GM19397 (cell line): Measurements from ENCODE around the gene SERBP1.
"Not testable (repeated sequence)": the region's sequence is repeated elsewhere in the genome, so short reads cannot be mapped to it uniquely, and the experiment has no call there.

Experiments
- ATAC-seq: cut with Tn5 transposase; IDR thresholded peaks from one replicate; pipeline ENCODE4 v1.9.1; 2021; ENCODE audit warnings: mild to moderate bottlenecking, moderate library complexity; ENCODE audit not compliant: unreplicated experiment

Gene SERBP1

DNA sequence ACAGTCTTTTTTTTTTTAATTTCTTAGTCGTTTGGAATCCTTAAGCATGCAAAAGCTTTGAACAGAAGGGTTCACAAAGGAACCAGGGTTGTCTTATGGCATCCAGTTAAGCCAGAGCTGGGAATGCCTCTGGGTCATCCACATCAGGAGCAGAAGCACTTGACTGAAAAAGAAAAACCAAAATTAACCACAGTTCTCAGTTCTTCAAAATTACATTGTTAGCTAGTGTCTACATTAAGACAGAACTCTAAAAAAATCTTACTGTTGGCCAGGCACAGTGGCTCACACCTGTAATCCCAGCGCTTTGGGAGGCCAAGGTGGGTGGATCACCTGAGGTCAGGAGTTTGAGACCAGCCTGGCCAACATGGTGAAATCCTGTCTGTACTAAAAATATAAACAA lies 17.1 kb downstream of the SERBP1 start:
- not testable (repeated sequence) for ATAC-seq

DNA sequence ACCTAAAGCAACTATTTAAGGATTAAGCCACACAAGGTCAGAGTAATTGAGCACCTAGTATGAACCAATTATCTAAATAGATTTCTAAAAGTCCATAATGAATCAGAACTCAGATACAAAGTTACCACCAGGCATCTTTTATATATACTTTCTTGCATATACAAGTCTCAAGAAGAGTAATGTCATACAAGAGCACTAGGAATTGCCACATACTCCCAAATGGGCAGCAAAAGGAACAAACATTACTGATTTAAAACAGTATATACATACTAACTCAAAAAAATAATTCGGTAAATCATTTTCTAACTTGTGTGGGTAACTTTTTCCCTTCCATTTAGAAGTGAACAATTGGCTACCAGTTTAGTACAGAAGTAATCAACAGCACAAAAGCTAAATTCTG lies 22.1 kb downstream of the SERBP1 start:
- no peak for ATAC-seq

DNA sequence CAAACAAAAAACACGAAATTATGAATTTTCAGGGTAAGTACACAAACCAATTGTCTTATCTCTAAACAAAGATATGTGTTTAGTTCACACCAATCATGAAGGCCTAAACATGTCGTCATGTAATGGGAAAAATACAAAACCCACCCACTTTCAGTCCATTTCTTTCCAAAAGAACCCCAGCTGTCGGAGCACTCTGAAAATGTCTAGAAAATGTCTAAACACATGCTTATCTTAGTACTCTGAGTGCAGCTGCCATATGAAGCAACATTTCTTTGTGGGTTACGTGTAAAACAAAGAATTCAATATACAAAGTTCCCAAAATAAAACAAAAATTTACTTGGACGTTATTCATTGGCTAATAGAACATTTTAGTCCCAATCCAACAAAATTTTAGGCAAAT lies 22.7 kb downstream of the SERBP1 start:
- no peak for ATAC-seq

DNA sequence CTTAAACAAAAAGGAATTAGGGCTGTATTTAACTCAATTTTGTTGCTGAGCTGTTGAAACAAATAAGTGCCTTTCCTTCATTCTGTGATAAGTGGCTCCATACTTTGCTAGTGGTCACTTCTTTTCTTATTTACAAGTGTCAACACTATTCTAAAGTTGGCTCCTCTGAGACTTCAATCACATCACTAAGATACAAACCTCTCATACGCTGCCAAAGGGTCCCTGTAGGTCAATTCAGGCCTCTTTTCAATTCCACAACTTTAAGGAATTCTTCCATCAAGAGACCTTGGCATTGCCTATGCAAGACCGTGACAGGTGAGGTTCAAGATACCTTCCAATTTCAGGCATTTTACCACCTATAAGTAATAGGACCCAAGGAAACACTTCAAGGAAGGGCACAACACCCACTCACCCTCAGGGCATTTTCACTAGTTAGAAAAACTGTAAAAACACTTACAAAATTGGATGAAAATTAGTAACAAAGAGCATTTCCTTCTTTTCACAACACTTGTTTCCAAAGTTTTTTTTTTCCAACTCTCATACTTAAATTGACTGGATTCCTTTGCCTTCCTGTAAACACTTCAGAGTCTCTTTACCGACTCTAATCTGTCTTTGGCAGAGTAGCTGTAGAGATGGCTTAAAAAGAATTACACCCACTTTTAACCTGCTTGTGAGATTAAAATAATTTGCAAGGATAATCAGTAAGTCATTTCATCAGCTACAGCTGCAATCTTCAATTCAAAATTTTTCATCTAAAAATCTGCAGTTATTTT lies 24.5 kb downstream of the SERBP1 start:
- no peak for ATAC-seq

DNA sequence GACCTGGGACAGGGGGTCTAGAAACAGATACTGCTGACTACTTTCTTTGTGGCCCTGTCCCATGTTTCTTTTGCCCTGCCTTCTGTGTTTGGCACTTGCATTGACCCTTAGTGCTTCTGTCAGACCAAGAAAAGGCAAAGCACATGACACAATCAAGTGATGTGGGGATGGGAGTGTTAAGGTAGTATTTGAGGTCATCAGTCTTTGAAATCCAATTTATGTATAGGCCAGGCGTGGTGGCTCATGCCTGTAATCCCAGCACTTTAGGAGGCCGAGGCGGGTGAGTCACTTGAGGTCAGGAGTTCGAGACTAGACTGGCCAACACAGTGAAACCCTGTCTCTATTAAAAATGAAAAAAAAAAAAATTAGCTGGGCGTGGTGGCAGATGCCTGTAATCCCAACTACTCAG lies 26.0 kb downstream of the SERBP1 start:
- ATAC-seq: no peak

DNA sequence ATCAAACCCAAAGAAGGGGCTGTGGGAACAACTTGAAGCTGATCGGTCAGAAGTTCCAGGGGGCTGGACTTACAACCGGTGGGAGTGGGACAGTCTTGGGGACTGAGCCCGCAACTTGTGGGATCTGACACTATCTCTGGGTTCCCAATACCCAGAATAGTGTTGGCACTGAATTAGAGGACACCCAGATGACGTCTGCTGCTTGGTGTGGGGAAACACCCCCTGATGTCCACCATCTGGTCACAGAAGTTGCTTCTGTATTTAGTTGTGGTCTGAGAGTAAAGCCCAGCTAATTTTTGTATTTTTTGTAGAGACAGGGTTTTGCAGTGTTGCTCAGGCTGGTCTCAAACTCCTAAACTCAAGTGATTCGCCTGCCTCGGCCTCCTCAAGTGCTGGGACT lies 28.8 kb downstream of the SERBP1 start:
- no peak for ATAC-seq

DNA sequence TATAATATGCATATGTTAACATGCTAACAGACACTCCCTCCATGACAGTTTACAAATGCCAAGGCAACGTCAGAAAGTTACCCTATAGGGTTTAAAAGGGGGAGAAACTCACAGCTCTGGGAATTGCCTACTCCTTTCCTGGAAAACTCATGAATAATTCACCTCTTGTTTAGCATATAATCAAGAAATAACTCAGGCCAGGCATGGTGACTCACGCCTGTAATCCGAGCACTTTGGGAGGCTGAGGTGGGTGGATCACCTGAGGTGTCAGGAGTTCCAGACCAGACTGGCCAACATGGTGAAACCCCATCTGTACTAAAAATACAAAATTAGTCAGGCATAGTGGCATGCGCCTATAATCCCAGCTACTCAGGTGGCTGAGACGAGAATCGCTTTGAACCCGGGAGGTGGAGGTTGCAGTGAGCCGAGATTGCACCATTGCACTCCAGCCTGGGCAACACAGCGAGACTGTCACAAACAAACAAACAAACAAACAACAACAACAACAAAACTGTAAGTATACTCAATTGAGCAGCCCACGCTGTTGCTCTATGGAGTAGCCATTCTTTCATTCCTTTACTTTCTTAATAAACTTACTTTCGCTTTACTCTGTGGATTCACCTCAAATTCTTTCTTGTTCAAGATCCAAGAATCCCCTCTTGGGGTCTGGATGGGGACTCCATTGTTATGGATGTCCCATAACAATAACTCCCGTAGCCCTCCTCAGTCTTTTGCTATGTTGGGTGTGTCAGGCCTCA lies 30.0 kb downstream of the SERBP1 start:
- ATAC-seq: not testable (repeated sequence)

DNA sequence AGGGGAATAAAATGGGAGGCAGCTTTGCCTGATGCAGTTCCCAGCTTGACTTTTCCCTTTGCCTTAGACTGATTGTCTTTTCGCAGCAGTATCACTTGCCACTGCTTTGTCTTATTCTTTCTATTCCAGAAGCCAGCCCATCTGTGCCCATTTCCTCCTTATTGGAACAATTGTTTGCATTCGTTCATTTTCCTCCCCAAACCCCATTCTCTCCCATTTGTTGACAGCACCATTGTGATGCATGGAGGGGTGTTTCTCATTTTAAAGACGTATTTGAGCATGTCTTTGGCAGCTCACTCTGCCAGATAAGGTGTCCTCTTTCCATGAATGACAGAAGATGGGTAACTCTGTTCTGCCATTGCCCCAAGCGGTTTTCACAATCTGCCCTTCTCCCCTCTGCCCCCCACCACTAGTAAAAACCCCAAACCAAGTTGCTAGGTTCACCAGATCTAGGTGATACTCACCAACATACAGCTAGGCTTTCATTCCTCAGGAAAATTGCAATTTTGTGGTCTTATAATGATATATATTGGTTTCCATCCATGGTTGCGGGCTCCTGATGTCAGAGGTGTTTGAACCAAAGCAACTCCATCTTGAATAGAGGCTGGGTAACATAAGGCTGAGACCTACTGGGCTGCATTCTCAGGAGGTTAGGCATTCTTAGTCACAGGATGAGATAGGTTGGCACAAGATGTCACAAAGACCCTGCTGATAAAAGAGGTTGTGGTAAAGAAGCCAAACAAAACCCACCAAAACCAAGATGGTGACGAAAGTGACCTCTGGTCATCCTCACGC lies 30.8 kb downstream of the SERBP1 start:
- ATAC-seq: no peak

DNA sequence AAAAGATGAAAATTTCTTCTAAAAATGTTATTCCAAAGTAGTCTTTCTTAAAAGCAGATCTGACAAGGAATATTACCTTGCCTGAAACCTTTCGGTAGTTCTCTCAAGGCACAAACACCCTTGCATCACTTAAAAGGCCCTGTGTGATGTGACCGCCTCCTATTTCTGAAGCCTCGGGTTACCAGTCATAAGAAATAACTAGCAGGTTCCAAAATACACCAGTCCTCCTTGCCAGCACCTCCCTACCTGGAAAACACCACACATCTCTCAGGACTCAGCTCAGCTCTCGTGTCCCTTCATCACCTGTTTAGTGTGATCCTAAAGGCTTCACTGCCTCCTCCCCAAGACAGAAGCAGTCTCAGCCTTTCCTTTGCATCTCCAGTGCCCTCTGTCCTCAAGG lies 35.7 kb downstream of the SERBP1 start:
- ATAC-seq: no peak

DNA sequence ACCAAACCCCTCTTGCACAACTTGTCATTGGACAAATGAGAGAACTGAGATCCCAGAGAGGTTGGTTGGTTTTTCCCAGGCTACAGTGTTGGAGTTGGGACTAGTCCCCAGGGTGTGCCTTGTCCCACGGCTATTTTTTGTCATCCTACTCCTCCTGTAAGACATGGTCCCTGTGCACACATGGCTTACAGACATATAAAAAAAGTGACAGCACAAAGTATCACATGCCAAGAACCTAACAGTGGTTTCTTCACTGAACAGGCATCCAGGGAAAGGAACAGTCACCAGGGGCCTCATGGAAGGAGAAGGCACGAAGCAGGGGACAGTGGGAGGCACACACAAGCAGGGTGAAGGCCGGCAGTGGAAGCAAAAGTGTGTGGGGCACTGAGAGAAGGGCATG lies 36.5 kb downstream of the SERBP1 start:
- no peak for ATAC-seq

DNA sequence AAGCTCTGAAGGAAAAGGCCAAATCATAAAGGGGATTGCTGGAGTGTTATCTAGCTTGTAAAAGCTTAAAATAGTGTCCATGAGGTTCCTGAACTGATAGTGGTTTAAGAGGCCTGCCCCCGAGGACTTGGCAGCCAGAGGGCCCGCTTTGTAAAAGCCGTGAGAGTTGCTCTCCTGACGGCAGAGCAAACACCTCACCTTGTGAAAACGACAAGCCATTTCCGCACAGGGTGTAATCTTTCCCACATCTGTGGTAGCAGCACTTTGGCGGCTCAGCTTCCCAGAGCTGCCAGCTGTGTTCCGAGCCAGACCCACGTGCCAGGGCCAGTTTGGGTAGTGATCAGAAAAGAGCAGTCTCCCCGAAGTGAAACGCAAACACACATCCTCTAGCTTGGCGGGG lies 37.0 kb downstream of the SERBP1 start:
- no peak for ATAC-seq

DNA sequence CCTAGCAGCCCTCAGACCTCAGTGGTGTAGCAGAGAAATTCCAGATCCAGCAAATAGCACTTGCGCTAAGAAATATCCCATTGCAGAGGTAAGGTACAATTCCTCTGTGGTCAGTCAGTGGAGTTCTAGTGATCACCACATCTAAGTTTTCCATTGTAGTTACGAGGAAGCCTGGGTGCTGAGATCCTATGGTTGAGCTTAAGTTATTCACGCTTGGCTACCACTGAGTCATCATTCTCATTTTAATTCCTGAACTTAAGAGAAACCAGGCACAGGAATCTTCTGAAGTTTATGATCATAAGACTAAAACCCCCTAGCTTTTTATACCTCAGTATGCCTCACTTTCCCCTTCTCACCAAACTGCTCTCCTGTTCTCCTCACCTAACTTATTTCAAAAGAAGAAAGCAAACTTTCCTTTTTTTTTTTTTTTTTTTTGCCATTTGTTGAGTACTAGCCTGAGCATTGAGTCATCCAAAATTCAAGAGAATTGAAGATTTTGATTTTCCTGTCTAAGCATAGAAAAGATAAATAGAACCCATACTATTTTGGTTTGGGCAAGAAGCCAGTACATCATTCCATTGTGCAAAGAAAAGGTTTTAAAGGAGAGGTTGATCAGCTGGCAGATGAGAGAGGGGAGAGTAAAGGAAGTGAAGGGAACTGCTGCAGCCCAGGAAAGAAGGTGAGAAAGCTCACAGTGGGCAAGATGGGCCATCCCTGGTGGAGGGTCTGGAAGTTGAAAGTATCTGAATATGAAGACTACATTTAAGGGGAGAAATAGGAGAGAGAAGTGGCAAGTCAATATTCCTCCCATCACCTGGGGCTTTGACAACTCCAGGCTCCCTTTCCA lies 39.9 kb downstream of the SERBP1 start:
- no peak for ATAC-seq

DNA sequence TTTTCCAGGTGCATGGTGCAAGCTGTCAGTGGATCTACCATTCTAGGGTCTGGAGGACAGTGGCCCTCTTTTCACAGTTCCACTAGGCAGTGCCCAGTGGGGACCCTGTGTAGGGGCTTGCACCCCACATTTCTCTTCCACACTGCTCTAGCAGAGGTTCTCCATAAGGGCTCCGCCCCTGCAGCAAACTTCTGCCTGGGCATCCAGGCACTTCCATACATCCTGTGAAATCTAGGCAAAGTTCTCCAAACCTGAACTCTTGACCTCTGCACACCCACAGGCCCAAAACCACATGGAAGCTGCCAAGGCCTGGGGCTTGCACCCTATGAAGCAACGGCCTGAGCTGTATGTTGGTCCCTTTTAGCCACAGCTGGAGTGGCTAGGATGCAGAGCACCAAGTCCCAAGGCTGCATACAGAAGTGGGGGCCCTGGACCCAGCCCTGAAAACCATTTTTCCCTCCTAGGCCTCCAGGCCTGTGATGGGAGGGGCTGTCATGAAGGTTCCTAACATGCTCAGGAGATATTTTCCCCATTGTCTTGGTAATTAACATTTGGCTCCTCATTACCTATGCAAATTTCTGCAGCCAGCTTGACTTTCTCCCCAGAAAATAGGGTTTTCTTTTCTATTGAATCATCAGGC lies 46.1 kb downstream of the SERBP1 start:
- no peak for ATAC-seq

DNA sequence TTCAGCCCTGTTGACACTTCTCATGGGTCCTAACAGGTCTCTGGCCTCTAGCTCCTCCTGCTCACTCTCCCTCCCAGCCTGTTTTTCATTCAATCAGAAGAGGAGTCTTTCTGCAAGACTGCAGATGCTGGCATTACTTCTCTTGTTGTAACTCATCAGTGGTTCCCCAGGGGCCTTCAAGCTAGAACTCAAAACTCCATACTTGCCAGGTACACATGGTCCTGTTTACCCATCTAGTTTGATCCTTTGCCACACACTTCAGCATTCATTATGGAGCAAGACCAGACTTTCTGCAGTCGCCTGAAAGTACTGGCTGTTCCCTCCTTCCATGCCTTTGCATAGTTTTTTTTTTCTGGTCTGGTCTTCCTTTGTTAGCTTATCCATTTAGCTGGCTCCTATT lies 47.9 kb downstream of the SERBP1 start:
- no peak for ATAC-seq

DNA sequence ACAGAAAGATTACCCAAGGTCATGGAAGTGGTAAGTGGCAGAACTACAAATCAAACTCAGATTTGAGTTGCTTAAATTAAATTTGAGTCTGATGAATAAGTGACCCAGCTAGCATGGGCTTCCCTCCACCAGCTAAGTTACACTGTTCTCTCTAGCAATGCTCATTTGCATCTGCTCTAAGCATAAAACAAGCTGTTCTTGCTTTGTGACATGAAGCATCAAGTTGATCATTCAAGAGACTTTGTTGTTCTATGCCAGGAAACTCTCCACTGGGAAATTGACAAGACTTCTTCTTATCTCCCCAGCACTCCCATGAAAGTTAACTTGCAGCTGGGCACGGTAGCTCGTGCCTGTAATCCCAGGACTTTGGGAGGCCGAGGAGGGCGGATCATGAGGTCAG lies 49.0 kb downstream of the SERBP1 start:
- no peak for ATAC-seq

DNA sequence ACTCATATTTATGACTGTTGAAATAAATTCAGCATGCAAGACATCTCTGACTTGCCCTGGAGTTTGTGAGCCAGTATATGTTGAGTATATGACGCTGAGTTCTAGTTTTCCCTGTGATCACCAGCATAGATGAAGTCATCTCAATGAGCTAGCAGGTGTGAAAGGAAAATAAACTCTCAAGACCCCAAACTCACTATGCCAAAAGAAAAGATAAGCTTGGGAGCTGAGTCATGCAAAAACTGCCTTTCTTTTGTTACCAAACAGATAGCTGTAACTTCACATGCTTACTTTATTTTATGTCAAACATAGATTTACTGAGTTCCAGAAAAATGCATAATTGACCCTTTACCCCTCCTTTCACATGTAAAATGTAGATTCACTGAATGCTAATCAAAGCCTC lies 52.9 kb downstream of the SERBP1 start:
- ATAC-seq: no peak

DNA sequence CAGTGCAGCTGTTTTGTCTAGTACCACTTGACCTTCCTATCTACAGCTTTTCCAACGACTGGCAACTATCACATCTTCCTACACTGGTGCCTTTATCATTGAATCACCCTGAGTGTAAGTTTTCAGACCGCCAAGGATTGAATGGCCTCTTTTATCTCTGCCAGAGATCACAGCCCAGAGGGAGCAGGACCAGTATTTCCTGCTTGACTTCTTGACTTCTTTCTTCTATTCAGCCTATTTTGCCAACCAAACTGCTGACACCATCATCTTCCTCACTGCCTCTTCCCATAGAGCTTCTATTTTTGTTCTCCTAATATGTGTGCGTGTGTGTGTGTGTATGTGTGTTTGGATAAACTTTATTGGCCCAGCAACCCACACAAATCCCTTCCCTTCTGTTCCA lies 53.8 kb downstream of the SERBP1 start:
- no peak for ATAC-seq

DNA sequence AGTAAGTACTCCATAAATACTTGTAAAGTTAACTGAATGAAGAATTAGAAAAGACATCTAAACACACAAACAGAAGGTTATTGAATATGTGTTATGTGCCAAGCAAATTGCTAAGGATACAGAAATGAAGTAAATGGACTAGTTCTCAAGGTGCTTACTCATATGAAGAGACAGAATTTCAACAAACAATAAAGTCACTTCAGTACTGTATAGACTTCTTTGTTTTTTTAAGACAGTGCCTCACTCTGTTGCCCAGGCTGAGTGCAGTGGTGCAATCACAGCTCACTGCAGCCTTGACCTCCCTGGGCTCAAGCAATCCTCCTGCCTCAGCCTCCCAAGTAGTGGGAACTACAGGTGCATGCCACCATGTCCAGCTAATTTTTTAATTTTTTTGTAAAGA lies 57.3 kb downstream of the SERBP1 start:
- no peak for ATAC-seq

DNA sequence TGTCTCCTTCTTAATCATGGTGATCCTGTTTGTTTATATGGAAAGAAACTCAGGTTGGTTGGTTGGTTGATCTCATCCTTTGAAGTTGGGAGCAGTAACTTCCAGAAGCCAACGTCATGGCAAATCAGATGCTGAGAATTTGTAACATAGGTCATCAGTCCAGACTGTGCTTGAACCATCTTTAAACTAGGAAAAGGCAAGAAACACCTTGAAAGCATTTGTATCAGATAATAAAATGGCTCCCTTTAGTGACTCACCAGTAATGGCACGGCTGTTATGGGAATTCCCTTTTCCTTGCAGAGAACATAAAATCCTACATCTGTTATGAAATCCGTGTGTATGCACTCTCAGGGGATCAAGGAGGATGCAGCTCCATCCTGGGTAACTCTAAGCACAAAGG lies 58.1 kb downstream of the SERBP1 start:
- no peak for ATAC-seq

DNA sequence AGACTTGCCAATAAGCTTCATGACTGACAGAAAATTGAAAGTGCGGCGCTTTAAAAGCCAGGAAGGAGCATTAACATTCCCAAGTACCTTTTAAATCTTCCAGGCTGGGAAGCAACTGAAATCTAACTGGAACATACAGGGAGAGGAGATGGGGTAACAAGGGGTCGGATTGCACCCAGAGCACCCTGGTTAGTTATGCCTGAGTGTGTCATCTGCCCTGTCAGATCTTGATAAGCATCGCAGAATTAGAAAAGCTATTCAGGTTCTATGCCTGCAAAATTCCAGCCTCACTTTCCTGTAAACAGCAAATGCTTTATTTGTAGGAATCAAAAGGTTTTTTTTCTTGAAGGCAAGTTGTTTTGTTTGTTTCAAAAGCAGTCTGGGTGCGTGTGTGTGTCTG lies 58.5 kb downstream of the SERBP1 start:
- no peak for ATAC-seq
